Kidney capillary endothelial cell (primary cell): ENCODE results near the gene ONECUT3.
A peak's percentile ranks its signal among the peaks of the same experiment; 100 is the strongest.

Experiments
- DNase-seq: peaks from one replicate; pipeline ENCODE4 v3.0.0-alpha.2; 2018; ENCODE audit warnings: low spot score

The ONECUT3 gene

DNA sequence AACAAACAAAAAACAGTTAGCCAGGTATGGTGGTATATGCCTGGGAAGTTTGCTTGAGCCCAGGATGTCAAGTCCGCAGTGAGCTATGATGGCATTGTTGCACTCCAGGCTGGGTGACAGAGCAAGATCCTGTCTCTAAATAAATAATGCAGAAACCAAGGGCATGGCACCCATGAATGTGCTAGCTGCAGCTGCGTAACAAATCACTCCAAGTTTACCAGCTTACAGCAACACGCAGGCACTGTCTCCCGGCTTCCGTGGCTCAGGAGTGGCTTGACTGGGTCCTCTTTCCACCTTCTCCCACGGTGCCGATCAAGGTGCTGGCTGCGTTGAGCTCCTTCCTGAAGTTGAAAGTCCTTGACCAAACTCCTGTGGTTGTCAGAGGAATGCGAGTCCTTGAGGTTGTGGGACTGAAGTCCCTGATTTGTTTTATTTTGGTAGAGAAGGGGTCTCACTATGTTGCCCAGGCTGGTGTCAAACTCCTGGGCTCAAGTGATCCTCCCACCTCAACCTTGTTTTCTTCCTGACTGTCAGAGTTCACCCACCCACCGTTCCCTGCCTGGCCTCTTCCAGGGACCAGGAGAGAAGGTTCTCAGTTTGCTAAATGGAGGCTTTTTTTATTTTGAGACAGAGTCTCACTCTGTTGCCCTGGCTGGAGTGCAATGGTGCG, 13.2 kb upstream of the ONECUT3 start:
- DNase-seq: no peak

DNA sequence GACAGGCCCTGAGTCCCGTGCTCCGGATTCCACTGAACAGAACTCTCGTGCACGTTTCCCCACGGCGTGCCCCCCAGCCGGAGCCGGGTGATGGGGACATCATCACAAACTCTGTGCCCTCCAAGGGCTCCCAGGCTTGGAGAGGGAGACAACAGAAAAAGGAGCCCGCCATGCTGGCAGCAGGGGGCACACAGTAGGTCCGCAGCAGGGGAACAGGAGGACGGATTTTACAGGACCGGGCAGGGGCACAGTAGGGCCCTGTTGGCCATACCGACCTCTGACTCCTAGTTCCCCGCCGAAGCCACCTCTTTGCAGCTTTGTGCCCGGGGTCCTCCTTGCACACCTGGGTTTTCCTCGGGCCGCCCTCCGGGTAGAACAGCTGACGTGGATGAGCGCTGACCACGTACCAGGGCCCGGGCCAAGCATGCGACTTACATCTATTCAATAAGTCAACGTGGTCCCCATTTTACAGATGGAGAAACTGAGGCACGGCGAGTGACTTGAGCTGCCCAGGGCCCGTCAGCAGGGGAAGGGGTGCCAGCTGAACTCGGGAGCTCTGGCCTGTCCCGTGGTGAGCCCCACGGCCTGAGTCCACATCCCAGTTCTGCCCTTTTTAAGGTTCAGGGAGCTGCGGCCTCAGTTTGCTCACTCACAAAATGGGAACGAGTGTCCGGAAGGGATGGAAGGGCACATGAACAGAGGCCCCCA, 10.2 kb upstream of the ONECUT3 start:
- DNase-seq: no peak

DNA sequence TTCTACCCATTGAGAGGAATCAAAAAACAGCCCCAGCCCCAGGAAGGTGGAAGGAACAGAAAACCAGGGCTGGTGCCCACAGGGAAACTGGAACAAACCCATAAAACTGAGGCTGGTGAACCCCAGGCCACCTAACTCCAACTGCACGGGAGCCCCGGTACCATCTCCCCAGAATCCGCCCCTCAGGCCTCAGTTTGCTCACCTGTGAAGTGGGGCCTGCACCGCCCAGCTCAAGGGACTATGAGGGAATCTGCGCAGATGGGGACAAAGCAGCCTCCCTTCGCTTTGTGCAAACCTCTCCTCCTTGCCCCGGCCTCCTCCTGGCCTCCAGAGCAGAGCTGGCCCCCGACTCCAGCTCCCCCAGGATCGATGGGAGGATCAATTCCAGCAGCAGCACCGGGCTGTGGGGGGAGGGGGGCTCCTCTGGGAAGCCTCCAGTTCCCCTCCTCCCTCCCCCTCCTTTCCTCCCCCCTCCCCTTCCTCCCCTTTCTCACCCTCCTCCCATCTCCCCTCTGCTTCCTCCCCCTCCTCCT, 9.1 kb upstream of the ONECUT3 start:
- no peak for DNase-seq

DNA sequence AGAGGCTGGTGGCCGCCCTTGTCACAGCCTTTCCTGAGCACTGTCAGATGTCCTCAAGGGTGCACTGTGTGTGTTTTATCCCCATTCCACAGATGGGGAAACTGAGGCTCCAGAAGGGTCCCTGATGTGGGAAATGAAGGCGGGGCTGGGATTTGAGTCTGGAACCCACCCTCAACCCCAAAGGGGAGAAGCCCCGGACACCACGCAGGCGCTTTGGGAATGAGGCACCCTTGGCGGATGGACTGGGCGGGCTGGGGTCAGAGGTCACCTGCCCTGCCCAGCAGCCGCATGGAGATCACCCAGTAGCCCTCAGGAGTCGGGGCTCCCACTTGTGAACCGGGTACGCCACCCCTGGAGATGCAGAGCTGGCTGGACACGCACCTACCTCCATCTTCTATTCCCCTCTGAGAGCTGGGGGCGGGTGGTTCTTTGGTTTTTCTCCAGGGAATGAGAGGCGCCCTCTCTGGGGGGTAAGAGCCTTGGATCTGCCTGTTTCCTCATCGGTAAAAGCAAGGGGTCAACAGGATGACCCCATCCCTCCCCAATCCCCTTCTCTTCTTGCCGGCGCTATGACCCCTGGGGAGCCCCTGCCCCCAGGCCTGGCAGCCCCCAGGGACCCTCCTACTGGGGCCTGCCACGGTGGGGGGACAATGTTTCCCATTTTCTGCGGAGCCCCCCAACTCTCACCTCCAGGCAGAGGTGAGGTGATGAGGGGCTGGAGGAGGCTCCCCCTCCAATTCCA, 8.3 kb upstream of the ONECUT3 start:
- DNase-seq: no peak

DNA sequence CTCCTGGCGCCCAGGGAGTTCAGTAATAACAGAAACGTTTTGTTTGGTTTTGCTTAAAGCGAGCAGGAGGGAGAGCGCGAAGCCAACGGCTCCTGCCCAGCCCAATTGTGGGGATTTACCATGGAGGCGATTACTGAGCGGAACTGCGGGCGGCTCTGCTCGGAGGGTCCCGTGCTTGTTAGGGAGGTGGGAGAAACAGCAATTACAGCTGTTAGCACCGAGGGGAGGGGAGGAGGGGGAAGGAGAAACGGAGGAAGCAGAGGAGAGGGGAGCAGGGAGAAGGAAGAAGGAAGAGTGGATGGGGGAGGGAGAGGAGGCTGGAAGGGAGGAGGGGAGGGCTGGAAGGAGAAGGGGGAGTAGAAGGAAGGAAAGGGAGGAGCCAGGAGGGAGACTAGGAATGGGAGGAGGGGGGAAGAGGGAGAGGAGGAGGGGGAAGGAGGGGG, 7.7 kb upstream of the ONECUT3 start:
- DNase-seq: no peak

DNA sequence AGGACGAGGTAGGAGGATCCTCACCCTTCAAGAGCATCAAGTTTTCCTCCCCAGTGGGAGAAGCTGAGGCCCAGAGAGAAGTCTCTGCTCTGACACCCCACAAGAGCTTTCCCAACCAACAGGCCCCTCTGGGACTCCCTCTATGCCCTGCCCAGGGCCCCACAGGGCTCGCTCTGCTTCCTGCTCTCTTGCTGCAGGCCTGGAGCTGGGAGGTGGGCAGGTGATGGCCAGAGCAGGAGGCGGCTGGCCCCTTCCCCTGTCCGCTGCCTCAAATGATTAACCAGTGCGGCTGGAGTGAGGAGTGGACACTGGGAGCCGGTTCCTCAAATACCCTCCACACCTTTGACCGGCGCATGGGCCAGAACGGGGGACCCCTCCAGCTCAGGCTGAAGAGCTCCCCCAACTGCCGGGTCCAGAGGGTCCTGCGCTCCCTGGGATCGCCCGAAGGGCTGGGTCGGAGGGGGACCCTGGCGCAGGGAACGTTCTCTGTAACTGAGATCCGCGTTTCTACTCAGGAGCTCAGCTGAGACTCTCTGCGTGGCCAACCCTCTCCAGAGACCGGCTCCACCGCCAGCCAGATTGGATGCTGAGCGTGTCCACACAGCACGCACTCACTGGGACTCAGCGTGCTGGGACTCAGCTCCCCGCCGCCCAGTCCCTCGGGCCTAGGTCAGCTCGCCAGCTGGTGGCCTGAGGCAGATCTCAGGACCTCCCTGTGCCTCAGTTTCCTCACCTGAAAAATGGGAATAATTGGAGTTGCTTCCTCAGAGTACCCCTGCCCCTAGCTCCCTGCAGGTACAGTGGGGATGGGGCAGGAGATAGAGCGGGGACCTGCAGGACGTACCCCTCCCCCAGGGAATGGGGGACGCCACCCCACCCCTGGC, 6.7 kb upstream of the ONECUT3 start:
- no peak for DNase-seq

DNA sequence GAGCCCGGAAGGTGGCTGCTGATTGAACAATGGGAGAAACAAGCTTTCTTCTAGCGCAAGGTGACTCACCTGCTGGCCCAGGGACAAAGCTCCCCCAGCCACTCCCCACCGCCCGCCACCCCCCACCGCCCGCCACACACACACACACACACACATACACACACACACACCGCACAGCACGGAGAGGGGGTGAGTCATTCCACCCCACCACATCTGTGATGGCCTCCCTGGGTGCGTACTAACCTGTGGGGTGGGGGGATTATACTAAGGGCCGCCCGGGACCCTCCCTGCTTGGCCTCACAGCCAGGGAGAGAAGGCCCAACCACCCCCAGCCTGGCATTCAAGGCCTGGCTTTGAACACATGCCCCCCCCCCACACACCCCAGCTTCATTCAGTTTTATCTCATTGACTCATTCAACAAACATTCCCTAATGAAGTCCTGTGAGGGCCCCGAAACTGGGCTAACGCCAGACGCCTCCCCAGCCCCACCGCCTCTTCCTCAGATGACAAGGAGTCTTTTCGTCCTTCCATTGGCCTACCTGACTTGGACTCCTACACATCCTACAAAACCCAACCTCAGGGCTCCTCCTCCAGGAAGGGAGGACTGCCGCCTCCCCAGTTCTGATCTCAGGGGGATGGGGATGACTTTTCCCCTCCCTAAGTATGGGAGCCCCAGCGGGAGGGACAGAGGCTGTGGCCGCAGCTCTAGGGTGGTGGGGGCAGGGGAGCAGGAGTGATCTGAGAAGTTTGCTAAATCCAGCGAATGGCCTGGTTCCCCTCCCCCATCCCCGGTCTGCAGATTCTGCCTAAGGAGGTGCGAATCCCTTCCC, 5.8 kb upstream of the ONECUT3 start:
- DNase-seq: no peak

DNA sequence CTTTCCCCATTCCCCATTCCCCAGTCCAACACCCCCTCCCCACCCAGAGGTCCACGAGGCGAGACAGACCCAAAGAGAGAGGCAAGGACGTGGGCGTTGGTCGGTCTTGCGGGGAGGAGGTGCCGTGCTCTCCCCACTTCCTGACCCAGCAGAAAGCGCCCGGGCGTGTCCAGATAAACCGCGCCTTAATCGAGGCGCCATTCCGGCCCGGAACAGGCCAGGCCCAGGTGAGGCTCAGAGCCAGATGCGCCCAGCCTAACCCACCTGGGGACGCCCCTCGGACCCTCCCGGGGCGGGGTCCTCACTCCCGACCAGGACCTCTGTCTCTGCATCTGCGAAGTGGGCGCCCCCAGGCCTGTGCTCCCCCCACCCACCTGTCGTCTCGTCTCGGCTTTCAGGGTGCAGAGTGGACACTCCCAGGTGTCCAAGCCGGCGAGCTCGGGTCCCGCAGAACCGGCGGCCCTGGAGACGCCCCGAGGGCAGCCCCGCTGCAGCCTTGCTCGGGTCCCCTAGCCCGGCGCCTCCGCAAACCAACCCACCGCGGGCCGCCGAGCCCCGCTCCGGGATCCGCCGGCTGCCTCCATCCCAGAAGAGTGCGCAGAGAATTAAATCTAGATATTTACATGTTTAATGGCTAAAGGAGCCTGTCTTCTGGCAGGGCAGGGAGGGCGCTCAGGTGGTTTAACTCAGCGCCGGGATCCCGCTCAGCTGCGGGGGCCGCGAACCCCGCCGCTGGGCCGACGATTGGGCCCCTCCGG, 5.0 kb upstream of the ONECUT3 start:
- no peak for DNase-seq

DNA sequence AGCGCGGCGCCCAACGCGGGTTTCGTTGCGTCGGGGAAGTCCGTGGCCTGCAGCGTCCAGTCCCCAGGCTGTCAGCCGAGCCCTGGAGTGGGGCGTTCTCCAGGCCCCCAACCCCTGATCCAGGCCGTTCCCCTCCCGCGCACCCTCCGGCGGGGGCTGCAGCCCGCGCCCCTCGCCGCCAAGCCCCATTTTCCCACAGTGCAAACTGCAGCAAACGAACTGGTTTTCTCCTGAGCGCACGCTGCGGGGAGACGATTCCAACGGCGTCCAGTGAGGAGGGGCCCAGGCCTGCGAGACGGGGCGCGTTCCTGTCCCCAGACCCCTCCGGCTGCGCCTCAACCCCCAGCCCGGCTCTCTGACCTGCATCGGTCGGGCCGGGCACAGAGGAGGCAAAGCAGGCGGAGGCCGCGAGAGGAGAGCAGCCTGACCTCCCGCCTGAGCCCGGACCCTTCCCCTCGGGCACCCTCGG, 4.4 kb upstream of the ONECUT3 start:
- DNase-seq: no peak

DNA sequence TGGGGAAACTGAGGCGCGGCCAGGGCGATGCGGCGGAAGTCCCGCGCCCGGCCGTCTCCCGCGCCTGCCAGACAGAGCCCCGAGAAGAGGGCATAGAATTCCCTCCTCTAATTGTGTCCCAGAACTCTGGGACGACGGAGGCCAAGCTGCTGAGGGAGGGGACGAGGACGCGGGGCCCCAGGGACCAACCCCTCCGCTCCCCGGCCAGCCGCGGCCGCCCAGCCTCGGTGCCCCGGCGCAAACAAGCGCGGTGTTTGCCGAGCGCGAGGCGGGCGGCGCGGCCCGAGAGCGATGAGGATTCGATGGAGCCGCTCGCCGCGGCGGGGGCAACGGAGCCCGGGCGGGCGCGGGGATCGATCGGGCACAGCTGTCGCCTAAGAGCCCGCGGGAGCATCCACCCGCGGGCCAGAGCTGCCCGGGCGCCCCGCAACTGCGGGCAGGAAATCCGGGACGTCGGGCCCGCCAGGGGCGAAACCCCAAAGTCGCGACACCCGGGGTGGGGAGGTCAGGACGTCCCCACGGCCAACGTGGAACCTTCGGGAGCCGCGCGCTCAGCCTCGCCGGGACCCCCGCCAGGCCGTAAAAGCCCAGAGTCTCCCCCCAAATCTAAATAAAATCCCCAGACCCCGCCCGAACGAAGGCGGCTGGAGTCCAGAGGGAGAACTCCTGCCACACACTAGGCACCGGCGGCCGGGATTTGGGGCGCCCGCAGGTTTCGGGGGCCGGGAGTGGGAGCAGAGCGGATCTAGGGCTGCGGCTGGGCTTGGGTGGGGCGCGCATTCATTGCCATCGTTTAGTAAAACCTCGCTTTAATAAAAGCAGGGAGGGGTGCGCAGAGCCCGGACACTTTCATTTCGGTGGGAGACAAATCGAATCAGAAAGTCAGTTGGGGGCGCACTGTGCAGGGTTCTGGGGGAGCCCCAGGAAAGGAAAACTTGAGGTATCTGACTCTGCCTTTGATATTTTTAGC, 3.6 kb upstream of the ONECUT3 start:
- no peak for DNase-seq

DNA sequence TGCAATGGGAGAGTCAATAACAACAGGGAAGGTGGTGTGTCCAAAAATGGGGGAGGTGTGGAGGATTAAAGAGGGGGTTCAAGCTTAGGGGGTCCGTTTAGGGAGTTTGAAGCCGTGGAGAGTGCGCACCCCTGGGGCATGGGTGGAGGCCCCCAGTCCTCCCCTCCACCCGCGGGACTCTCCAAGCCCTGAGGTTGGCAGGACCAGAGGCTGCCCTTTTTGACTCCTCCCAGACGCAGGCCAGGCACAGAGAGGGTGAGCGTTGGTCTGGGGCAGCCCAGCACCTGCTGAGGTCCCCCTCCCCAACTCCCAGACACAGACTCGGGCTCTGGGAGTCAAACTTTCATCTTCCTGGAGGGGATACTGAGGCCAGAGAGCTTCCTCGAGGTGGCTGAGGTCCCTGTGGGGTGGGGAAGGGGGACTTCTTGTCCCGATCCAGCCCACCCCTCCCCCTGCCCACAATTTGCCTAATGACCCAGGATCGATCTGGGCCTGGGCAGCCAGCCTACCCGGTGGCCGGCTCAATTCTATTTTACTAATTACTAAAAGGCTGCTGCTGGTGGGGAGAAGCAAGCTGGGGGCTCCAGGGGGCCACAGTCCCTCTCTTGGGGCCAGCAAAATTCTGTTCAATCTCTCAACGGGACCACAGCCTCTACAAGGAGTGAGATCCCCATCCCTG, 2.8 kb upstream of the ONECUT3 start:
- no peak for DNase-seq

DNA sequence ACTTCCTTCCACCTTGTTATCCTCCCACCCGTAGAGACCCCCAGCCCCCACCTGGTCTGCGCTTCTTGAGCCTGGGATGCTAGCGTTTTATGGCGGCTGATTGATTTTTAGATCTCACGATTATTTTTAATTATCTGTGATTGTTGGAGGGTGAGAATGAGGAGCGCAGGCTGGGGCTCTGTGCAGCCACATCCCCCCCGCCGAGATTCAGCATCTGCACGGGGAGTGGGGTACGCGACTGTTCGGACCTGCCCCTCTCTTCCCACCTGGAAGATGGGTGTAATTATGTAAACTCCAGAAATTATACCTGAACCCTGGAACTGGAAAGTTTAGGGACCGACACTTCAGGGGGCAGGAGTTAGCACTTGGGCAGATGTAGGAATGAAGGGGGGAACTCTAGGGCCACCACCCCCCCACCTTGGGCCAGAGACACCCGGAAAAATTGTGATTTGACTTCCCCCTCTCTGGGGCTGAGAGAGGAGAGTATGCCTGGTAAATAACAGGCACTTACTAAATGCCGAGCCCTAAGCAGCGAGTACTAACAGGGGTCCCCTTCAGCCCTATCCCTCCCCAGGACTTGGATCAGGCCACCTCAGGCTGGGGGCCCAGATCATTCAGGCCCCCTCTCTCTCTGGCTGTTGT, 1.8 kb upstream of the ONECUT3 start:
- no peak for DNase-seq

DNA sequence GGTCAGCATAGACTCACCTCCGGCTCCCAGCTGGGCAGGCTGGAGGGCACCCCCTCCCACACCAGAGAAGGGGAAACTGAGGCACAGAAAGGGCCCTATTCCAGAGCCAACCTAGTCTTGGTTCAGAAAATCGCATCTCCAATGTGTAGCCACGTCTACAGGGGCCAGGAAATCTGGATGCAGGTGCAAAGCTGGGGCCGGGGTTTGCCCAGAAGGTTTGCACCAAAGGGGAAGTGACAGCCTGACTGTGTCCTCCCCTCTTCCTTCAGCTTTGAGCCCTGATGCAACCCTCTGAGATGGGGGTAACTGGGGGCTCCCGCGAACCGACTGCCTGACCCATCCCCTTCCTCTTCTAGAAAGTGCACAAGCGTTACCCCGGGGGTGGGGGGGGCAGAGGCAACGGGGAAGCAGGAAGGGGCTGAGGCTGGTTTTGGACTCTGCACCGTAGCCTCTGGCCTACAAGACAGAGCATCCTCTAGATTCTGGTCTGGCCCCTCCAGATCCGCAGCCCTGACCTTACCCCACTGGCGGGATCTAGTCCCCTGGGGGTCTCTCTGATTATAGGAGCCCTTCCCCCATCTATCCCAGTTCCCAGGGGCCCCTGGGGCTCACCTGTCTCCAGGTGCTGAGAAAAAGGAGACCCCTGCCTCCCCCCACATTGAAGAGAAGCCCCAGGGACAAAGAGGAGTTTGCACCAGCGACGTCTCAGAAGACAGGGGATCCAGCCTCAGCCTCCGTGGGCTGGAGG, 1.1 kb upstream of the ONECUT3 start:
- DNase-seq: no peak

DNA sequence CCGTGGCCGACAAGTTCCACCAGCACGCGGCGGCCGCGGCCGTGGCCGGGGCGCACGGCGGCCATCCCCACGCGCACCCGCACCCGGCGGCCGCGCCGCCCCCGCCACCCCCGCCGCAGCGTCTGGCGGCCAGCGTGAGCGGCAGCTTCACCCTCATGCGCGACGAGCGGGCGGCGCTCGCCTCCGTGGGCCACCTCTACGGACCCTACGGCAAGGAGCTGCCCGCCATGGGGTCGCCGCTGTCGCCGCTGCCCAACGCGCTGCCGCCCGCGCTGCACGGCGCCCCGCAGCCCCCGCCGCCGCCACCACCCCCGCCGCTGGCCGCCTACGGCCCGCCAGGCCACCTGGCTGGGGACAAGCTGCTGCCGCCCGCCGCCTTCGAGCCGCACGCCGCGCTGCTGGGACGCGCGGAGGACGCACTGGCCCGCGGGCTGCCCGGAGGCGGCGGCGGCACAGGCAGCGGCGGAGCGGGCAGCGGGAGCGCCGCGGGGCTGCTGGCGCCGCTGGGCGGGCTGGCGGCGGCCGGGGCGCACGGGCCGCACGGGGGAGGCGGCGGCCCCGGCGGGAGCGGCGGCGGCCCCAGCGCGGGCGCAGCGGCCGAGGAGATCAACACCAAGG, 821 bp downstream of the ONECUT3 start:
- no peak for DNase-seq

DNA sequence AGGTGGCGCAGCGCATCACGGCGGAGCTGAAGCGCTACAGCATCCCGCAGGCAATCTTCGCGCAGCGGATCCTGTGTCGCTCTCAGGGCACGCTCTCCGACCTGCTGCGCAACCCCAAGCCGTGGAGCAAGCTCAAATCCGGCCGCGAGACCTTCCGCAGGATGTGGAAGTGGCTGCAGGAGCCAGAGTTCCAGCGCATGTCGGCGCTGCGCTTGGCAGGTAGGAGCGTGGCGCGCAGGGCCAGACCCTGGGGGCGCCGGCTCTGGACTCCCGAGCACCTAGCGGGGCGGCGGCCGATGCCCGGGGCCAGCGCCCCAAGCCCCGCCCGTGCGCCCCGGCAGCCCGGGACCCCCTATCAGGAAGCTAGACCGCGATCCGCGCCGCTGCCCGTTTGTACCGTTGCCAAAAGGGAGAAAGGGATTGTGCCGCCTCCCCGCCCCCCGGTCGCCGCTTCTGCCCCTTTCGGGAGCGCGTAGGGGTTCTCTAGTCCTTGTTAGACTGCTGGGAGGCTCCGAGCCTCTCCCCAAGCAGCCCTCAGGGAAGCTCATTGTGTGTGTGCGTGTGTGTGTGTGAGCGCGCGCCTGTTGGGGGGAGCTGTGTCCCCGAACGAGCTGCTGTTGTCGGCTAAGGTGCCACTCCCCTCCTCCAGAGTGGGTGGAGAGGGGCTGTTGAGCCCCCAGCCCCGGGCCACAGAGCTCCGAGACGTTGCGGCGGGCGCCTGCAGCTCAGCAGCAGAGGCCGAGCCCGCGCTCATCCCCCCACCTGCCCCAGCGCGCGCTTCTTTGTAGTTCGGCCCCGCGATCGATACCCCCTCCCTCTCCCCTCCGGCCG, 1.5 kb downstream of the ONECUT3 start:
- peak; percentile 8 for DNase-seq
